ENCODE data around the gene SIDT2.

SIDT2 gene

GRCh38 chr11:117189191-117189940, 10.8 kb downstream of the SIDT2 start:
- no peak for DNase-seq (ENCODE audit: low read depth in 2 of 2)

DNA sequence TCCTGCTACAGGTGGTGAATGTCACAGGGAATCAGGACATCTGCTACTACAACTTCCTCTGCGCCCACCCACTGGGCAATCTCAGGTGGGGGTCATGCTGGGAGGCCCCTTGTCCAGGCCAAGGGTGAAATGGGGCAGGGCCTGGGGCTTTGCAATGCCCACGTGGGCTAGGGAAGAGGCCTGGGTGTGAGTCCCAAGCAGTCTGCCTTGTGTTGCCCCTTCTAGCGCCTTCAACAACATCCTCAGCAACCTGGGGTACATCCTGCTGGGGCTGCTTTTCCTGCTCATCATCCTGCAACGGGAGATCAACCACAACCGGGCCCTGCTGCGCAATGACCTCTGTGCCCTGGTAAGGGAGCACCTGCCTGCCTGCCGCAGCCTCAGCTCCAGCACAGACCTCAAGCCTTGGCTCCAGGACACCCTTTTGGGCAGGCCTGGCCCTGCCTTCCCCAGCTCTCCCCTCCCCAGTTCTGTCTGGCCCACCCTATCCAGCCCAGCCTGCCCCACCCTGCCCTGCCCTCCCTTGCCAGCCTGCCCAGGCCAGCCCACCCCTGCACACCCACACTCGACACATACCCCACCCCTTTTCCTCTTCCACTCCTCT, 11.5 kb downstream of the SIDT2 start:
- DNase-seq (ENCODE audit: low read depth in 2 of 2): no peak

DNA sequence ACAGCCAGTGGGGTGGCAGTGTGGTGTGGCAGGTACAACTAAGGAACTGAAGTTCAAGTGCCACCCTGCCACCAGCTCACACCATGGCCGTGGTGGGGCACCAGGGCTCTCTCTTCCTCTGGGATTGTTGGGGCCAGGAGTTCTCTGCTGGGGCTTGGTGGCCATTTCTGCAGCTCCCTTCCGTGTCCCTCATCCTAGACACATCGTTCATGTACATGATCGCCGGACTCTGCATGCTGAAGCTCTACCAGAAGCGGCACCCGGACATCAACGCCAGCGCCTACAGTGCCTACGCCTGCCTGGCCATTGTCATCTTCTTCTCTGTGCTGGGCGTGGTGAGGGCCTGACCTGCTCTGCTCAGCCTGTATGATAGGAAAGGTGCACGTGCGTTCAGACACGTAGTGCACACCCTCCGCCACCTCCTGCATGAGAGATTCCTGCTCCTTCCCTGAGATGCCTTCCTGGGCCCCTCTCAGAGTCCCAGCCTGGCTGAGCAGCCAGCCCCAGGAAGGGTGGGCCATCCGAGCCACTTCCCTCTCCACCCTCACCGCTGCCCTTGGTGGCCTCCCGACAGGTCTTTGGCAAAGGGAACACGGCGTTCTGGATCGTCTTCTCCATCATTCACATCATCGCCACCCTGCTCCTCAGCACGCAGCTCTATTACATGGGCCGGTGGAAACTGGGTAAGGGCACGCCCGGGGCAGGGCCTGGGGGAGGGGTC, 13.3 kb downstream of the SIDT2 start:
- no peak for DNase-seq (ENCODE audit: low read depth in 2 of 2)

GRCh38 chr11:117192401-117192875, 13.9 kb downstream of the SIDT2 start:
- no peak for DNase-seq (ENCODE audit: low read depth in 2 of 2)

DNA sequence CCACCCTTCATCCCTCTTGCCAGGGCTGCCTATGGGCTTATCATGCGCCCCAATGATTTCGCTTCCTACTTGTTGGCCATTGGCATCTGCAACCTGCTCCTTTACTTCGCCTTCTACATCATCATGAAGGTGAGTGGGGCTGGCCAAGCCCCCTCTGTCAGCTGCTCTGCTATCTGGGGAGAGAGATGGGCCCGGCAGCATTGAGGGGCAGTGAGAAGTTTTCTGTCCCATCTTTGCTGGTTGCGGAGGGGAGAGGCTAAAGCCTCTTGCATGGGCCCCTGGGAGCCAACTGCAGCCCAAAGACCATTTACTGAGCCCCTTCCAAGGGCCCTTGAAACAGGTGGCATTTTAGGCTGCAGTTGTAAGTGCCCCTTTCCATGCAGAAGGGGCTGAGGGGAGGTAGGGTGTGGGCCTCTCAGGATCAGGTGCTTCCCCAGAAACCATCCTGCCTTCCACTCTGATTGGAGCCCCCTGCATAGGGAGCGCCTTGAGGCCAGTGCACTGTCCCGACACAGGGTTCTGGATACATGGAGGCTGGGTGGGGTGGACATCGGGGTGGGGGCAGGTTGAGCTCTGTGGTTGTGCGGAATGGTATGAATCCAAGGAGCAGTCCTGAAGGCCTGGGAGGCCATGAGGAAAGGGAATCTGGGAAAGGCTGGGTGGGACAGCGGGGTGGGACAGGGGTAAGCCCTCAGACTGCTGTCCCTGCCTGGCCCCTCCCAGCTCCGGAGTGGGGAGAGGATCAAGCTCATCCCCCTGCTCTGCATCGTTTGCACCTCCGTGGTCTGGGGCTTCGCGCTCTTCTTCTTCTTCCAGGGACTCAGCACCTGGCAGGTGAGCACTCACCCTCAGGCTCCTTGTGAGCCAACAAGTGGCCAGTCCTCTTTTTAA, 14.8 kb downstream of the SIDT2 start:
- DNase-seq (ENCODE audit: low read depth in 2 of 2): no peak

DNA sequence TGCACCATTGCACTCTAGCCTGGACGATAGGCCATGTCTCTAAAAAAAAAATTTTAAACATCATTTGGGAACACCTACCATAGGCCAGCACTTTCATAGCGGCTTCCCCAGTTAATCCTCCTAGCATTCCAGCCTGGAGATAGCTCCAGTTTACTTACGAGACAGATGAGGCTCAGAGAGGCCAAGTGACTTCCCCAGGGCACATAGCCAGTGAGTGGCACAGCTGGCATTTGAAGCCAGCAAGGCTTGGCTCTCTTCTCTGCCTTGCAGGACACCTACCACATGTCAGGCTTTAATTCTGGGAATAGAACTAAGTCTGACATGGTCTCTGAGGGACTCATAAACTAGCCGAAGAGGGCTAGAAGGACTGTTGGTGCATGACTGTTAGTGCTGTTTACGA, 15.7 kb downstream of the SIDT2 start:
- DNase-seq (ENCODE audit: low read depth in 2 of 2): no peak

GRCh38 chr11:117195258-117195657, 16.7 kb downstream of the SIDT2 start:
- no peak for DNase-seq (ENCODE audit: low read depth in 2 of 2)

- DNase-seq (ENCODE audit: low read depth in 2 of 2): no peak
Observed at GRCh38 chr11:117195761-117196160, 17.2 kb downstream of the SIDT2 start.

GRCh38 chr11:117197006-117197405, 18.5 kb downstream of the SIDT2 start:
- DNase-seq (ENCODE audit: low read depth in 2 of 2): no peak

GRCh38 chr11:117197516-117198456, 19.2 kb downstream of the SIDT2 start:
- DNase-seq (ENCODE audit: low read depth in 2 of 2): no peak

- DNase-seq (ENCODE audit: low read depth in 2 of 2): no peak
Observed at GRCh38 chr11:117198613-117199012, 20.1 kb downstream of the SIDT2 start.

DNA sequence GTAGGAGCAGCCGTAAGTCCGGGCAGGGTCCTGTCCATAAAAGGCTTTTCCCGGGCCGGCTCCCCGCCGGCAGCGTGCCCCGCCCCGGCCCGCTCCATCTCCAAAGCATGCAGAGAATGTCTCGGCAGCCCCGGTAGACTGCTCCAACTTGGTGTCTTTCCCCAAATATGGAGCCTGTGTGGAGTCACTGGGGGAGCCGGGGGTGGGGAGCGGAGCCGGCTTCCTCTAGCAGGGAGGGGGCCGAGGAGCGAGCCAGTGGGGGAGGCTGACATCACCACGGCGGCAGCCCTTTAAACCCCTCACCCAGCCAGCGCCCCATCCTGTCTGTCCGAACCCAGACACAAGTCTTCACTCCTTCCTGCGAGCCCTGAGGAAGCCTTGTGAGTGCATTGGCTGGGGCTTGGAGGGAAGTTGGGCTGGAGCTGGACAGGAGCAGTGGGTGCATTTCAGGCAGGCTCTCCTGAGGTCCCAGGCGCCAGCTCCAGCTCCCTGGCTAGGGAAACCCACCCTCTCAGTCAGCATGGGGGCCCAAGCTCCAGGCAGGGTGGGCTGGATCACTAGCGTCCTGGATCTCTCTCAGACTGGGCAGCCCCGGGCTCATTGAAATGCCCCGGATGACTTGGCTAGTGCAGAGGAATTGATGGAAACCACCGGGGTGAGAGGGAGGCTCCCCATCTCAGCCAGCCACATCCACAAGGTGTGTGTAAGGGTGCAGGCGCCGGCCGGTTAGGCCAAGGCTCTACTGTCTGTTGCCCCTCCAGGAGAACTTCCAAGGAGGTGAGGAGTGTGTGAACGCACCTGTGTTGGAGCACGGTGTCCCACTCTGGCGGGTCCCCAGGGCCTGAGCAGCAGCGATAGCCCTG, 20.7 kb downstream of the SIDT2 start, which contains the start of gene TAGLN:
Gene TAGLN (plus strand): TSS at position 318 of the 863 bp plus-strand sequence. CDS start 3,644 bp downstream, outside the sequence.
- DNase-seq (ENCODE audit: low read depth in 2 of 2): no peak

DNA sequence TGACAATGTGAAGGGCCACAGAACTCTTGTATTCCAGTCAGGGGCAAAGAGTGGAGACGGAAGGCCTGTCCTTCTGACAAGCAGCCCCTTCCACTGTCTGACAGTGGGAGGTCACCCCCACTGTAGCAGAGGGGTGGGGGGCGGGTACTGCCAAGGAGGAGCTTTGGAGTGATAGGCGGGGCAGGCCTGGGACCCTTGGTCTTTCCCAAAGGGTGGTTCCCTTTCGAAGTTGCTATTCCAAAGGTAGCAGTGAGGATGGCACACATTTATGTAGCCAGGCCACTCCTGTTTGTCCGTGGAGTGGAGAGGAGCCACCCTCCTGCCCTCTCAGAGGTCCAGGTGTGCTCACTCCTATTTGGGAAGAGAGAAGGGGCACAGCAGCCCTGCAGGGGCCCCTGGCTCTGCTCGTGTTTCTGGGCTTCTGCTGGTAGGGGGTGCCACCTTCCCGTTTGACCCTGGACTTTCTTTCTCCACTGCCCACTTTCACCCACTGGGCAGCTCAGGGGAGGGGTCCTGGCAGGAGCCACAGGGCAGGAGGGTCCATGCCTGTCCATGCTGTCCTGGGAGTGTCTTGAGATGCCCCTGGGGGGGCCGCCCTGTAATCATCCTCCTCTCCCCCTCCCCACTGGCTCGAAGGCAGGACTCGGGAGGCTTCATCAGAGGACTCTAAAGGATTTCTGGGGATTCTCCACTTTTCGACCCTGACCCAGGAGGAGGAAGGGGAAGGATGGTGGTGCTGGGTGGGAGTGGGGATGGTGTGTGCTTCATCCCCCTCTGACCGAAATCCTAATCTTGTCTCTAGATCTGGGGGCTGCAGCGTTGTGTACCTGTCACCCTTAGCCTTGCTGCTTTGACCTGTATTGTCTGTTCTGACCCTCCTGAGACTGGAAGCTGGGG, 21.6 kb downstream of the SIDT2 start:
- DNase-seq (ENCODE audit: low read depth in 2 of 2): no peak

GRCh38 chr11:117200813-117201657, 22.5 kb downstream of the SIDT2 start:
- DNase-seq (ENCODE audit: low read depth in 2 of 2): no peak

DNA sequence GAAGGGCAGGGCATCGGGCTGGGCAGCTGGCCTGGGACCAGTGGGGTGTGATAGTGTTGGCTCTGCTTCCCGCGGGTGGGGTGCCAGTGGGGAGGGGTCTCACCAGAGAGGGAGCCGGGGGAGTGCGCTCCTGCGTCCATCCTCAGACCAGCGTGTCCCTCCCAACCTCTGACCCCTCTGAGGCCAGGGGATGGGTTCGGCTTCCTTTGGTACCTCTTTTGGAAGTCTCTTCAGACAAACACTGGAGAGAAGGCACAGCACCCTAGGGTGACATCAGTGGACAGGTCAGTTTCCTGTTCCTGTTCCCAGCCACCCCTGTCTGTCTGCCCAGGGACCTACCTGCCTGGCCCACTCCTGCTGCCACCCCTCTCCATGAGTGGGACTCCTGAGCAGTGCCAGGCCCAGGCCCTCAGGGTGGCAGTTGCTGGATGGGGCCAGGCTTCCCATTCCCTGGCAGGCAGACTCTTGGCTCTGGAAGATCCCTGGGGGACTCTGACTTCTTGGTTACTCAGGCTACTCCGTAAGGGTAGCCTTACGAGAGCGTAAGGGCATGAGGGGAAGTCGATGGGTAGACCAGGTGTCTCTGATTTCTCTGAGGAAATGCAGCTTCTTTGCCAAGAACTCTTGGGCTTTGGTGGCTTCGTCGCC, 23.2 kb downstream of the SIDT2 start:
- DNase-seq (ENCODE audit: low read depth in 2 of 2): no peak

DNA sequence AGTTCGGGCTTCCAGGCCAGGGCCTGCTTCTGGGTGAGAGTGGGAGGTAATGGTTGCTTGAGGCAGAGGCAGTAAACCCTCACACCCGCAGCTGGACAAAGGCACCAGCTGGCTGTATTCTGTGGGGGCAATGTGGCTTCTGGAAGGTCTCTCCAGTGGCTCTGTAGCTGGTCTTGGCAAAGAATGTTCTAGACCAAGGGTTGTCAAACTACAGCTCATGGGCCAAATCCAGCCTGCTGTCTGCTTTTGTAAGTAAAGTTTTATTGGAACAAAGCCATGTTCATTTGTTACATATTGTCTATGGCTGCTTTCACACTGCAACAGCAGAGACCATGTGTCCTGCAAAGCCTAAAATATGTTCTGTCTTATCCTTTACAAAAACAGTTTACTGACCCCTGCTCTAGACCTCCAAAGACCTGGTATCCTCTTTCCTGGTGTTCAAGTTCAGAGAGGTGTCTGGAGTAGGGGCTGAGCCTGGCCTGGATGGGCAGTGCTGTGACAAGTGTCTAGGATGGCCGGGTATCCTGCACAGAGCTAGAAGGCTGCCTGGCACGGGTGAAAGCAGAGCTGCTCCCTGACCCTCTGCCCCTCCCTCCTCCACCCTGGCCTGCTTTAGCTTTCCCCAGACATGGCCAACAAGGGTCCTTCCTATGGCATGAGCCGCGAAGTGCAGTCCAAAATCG, 24.0 kb downstream of the SIDT2 start:
- DNase-seq (ENCODE audit: low read depth in 2 of 2): no peak

DNA sequence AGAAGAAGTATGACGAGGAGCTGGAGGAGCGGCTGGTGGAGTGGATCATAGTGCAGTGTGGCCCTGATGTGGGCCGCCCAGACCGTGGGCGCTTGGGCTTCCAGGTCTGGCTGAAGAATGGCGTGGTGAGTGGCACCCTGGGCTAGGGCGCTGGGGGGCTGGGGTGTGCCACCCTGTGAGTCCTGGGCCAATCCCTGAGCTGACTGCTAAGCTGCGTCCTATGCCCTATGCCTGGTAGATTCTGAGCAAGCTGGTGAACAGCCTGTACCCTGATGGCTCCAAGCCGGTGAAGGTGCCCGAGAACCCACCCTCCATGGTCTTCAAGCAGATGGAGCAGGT, 24.5 kb downstream of the SIDT2 start:
- DNase-seq (ENCODE audit: low read depth in 2 of 2): no peak

Data from stimulated activated CD4-positive, alpha-beta T cell treated with anti-CD3 and anti-CD28 coated beads, Interleukin-4, amount 100 ng/mL, for 48 hours (primary cell).